ENCODE measurements around the gene PCDHGB1.
"Not testable (repeated sequence)": the region's sequence is repeated elsewhere in the genome, so short reads cannot be mapped to it uniquely, and the experiment has no call there.

Gene PCDHGB1

DNA sequence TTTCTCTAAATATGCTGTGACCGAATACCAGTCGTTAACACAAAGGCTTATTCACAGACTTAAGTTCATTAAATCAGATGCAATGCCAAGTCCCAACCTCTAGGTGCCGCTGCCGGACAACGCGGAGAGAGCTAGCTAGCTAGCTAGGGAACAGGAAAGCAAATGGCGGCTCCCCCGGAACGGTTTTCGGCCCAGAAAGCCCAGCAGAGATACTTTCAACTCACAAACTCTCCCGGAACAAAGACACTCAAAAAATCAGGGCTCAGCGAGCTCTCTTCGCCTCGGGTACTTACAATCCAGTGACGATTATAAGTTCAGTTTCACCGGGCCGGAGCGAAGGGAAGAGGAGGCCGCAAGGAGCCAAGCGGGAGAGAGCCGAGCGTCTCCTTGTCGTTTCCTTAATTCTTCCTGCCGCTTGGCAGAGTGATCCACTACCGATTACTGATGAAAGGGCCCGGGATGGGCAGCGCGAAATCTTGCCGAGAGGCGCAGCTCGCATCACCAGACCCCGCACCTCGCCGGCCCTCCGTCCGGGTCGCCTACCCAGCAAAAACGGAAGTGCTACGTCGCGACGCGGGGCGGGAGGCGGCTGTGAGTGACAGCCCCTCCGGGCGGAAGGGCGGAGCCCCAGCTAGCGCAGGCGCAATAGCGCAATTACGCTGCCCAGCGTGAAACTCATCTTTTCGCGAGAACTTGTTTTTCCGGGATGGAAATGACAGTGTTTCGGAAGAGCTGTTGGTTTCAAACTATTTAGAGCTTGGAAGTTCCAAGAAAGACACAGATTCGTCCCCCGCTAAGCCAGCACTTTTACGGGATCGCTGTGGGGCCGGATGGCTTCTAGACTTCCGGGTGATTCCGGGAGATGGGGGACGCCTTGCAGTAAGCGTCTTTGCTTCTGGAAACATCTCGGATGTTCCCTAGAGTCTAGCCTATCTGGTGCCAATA, 29.4 kb upstream of the PCDHGB1 start, which contains the start of gene TAF7:
Gene TAF7, minus strand, starts transcription at position 560 of the 945 bp plus-strand sequence. CDS start 740 bp downstream, outside the sequence.
- TF ChIP-seq, protein P1, sequence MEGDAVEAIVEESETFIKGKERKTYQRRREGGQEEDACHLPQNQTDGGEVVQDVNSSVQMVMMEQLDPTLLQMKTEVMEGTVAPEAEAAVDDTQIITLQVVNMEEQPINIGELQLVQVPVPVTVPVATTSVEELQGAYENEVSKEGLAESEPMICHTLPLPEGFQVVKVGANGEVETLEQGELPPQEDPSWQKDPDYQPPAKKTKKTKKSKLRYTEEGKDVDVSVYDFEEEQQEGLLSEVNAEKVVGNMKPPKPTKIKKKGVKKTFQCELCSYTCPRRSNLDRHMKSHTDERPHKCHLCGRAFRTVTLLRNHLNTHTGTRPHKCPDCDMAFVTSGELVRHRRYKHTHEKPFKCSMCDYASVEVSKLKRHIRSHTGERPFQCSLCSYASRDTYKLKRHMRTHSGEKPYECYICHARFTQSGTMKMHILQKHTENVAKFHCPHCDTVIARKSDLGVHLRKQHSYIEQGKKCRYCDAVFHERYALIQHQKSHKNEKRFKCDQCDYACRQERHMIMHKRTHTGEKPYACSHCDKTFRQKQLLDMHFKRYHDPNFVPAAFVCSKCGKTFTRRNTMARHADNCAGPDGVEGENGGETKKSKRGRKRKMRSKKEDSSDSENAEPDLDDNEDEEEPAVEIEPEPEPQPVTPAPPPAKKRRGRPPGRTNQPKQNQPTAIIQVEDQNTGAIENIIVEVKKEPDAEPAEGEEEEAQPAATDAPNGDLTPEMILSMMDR (IDR thresholded peaks at IDR 0.05; ENCODE audit: low read depth, low read length) = peak; percentile 81
- peak; percentile 83 for DNase-seq (ENCODE audit: extremely low read depth, low read depth)

DNA sequence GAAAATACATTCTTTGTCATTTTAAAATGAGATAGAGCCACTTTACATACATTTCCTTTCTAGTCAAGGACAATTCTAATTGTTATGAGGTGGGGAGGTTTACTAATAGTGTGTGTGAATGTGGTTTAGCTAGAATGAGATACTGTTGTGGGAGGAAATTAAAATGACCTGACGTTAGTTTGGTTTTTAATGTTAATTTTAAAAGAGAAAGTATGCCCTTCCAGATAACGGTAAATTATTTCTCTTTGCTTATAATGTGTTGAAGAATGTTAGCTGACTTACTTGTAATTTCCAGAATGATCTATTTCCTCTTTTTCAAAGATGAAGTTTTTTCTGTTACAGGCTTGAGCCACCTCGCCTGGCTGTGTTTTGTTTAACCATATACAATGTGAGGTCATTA, 27.6 kb upstream of the PCDHGB1 start:
- no peak for DNase-seq (ENCODE audit: extremely low read depth, low read depth)
- TF ChIP-seq, protein P1 (IDR thresholded peaks at IDR 0.05; ENCODE audit: low read depth, low read length) = no peak

DNA sequence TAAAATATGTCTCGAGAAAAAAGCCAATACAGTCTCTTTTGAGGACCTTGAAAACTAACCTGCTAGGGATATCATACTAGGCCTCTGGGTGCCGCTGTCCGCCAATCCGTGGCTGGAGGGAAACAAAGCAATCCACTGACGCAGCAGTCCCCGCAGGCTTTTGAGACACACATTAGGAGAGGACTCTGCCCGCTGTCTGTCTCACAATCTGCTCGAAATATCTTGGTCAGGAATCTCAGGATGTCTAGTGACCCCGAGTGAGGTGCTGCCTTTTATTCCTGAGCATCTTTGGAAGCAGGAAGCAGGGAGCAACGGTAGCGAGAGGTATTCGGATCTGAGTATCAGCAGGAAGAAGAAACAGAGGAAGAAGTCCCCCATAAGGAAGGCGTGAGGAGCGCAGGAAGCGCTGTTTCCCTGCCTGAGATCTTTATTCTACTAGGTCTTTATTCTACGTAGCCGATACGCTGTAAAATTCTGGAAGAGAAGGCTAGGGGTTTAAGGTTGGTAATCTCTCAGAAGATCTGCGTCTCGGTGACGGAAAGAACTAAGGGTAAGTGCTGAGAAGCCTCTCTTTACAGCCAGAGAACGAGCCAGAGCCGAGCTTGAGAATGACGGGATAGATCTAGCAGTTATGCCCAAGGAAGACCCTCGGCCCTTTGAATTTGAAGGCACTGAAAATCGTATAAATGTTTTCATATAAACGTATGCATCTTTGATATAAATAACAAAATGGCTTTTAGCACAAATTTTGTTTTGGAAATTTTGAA, 23.6 kb upstream of the PCDHGB1 start:
- TF ChIP-seq, protein P1 (IDR thresholded peaks at IDR 0.05; ENCODE audit: low read depth, low read length) = peak; percentile 76
- peak; percentile 37 for DNase-seq (ENCODE audit: extremely low read depth, low read depth)

DNA sequence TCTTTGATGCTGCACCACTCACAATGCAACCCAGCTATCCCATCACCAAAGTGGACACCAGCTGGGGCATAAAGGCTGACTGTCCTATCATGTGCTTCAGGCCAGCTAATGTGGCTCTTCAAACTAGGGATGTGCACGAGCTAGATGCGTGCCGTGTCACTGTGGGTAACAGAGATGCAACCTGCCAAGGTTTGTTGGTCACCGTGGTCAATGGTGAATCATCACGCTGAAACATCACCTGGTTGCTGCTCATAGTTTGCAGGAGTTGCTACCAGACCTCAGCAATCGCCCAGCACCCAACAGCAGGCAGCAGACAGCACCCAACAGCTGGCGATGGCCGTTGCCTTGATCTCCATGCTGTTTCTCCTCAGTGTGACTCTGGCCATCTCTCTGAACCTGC, 21.7 kb upstream of the PCDHGB1 start:
- TF ChIP-seq, protein P1 (IDR thresholded peaks at IDR 0.05; ENCODE audit: low read depth, low read length) = no peak
- no peak for DNase-seq (ENCODE audit: extremely low read depth, low read depth)

DNA sequence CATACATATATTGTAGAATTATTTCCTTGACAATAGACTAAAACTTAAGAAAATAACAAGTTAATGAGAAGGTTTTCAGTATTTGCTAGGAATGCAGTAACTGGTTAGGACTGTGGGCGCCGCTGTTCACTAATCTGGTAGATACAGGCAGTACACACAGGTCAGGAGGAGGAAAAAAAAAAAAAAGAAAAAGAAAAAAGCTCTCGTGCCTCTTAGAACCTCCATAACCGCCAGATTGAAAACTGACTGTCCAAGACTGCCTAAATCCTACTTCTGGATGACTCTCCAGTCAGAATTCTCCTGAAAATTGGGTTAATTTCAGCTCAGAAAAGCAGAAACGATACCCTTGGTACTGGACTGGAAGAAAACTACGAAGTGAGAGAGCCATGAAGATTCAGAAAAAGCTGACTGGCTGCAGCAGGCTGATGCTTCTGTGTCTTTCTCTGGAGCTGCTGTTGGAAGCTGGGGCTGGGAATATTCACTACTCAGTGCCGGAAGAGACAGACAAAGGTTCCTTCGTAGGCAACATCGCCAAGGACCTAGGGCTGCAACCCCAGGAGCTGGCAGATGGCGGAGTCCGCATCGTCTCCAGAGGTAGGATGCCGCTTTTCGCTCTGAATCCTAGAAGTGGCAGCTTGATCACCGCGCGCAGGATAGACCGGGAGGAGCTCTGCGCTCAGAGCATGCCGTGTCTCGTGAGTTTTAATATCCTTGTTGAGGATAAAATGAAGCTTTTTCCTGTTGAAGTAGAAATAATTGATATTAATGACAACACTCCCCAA, 19.4 kb upstream of the PCDHGB1 start, which contains the start of gene PCDHGA1:
Gene PCDHGA1, plus strand, starts transcription at position 216 of the 782 bp plus-strand sequence.
- TF ChIP-seq, protein P1 (IDR thresholded peaks at IDR 0.05; ENCODE audit: low read depth, low read length) = peak; percentile 49
- DNase-seq (ENCODE audit: extremely low read depth, low read depth) = peak; percentile 34

DNA sequence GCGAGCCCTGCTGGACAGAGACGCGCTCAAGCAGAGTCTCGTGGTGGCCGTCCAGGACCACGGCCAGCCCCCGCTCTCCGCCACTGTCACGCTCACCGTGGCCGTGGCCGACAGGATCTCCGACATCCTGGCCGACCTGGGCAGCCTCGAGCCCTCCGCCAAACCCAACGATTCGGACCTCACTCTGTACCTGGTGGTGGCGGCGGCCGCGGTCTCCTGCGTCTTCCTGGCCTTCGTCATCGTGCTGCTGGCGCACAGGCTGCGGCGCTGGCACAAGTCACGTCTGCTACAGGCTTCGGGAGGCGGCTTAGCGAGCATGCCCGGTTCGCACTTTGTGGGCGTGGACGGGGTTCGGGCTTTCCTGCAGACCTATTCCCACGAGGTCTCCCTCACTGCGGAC, 17.3 kb upstream of the PCDHGB1 start:
- DNase-seq (ENCODE audit: extremely low read depth, low read depth) = not testable (repeated sequence)

All from AG09319 (cell line).